CD14-positive monocyte (primary cell): Measurements from ENCODE around the gene TIGD6. TPM values are rescaled to one million over a fixed set of nuclear protein-coding genes. Genes with fewer than 3 reads are reported as not detected.

Source experiments
- DNase-seq, 3 donors: peaks; one replicate each; pipeline ENCODE4 v3.0.0-alpha.2; 2011 to 2022
- H2AFZ ChIP-seq: 2 replicates; pipeline ENCODE4 v1.6.0; 2012; ENCODE audit warnings: mild to moderate bottlenecking, low read depth, low read length, inconsistent platforms; ENCODE audit not compliant: insufficient read depth, poor library complexity, severe bottlenecking
- H3K27ac ChIP-seq, 2 donors: 1 replicate in 1 of 2; 2 replicates in 1 of 2; pipeline ENCODE4 v1.5.1; 2012 to 2013; ENCODE audit warnings: low read length in 2 of 2, control low read depth in 1 of 2, inconsistent platforms in 1 of 2, low read depth in 1 of 2, mild to moderate bottlenecking in 1 of 2
- H3K27me3 ChIP-seq, 2 donors: one replicate each; pipeline versions ENCODE4 v1.6.0 to v1.6.1; 2011 to 2013; ENCODE audit warnings: low read length in 2 of 2; ENCODE audit not compliant: control insufficient read depth in 2 of 2, insufficient read depth in 2 of 2
- H3K36me3 ChIP-seq, 2 donors: replicated peaks in 1 of 2; 1 replicate in 1 of 2; 2 replicates in 1 of 2; pipeline versions ENCODE4 v1.5.1 to v1.6.1; 2012 to 2013; ENCODE audit warnings: low read length in 2 of 2, control low read depth in 1 of 2, inconsistent platforms in 1 of 2, mild to moderate bottlenecking in 1 of 2; ENCODE audit not compliant: insufficient read depth in 2 of 2, control insufficient read depth in 1 of 2
- H3K4me1 ChIP-seq, 2 donors: 1 replicate in 1 of 2; 2 replicates in 1 of 2; pipeline versions ENCODE4 v1.5.1 to v1.6.1; 2012 to 2013; ENCODE audit warnings: low read length in 2 of 2, control low read depth in 1 of 2, inconsistent platforms in 1 of 2, mild to moderate bottlenecking in 1 of 2, moderate library complexity in 1 of 2; ENCODE audit not compliant: insufficient read depth in 2 of 2, control insufficient read depth in 1 of 2
- H3K4me2 ChIP-seq: replicated peaks from 2 replicates; pipeline ENCODE3; 2012; ENCODE audit warnings: low read length, moderate library complexity, mild to moderate bottlenecking; ENCODE audit not compliant: poor library complexity, severe bottlenecking; ENCODE audit errors: extremely low read depth
- H3K4me3 ChIP-seq, 3 experiments: fragments of 200-600 bp in 1 of 3; sonication (generic) in 1 of 3; replicated peaks in 1 of 3; 1 replicate in 2 of 3; 2 replicates in 1 of 3; pipeline ENCODE4 v1.5.1; 2011 to 2013; ENCODE audit warnings: low read length in 3 of 3, mild to moderate bottlenecking in 3 of 3, control low read depth in 2 of 3, low read depth in 2 of 3, inconsistent platforms in 1 of 3, moderate library complexity in 1 of 3
- H3K79me2 ChIP-seq: 2 replicates; pipeline ENCODE4 v1.6.0; 2012; ENCODE audit warnings: mild to moderate bottlenecking, control low read depth, inconsistent platforms, low read length, moderate library complexity; ENCODE audit not compliant: insufficient read depth
- H3K9ac ChIP-seq: 2 replicates; pipeline ENCODE4 v1.6.0; 2017; ENCODE audit warnings: low read length, mild to moderate bottlenecking; ENCODE audit not compliant: insufficient read depth, poor library complexity, severe bottlenecking
- H3K9me3 ChIP-seq, 2 donors: replicated peaks in 1 of 2; 1 replicate in 1 of 2; 2 replicates in 1 of 2; pipeline versions ENCODE4 v1.5.1 to v1.6.1; 2012 to 2013; ENCODE audit warnings: low read length in 2 of 2, control low read depth in 1 of 2; ENCODE audit not compliant: control insufficient read depth in 1 of 2, insufficient read depth in 1 of 2
- H4K20me1 ChIP-seq: 2 replicates; pipeline ENCODE4 v1.6.0; 2012; ENCODE audit warnings: mild to moderate bottlenecking, low read length, control low read depth, moderate library complexity; ENCODE audit not compliant: insufficient read depth
- H3K27ac Mint-ChIP-seq, 7 donors: one replicate each; pipeline ENCODE4 v1.8.0; 2020; ENCODE audit warnings: mild to moderate bottlenecking in 7 of 7, mixed read lengths in 7 of 7, moderate library complexity in 6 of 7, inconsistent platforms in 2 of 7
- H3K27me3 Mint-ChIP-seq, 3 donors: one replicate each; pipeline ENCODE4 v1.8.0; 2021 to 2022; ENCODE audit warnings: low read depth in 3 of 3, mild to moderate bottlenecking in 3 of 3, mixed read lengths in 3 of 3, moderate library complexity in 3 of 3, inconsistent platforms in 1 of 3
- H3K36me3 Mint-ChIP-seq, 2 donors: one replicate each; pipeline ENCODE4 v1.8.0; 2020; ENCODE audit warnings: mixed read lengths in 2 of 2, inconsistent platforms in 1 of 2, mild to moderate bottlenecking in 1 of 2
- H3K4me1 Mint-ChIP-seq: one replicate; pipeline ENCODE4 v1.8.0; 2020; ENCODE audit warnings: mild to moderate bottlenecking, mixed read lengths
- H3K4me3 Mint-ChIP-seq, 2 donors: one replicate each; pipeline ENCODE4 v1.8.0; 2020; ENCODE audit warnings: mild to moderate bottlenecking in 2 of 2, mixed read lengths in 2 of 2, moderate library complexity in 1 of 2
- H3K9me3 Mint-ChIP-seq, 7 donors: one replicate each; pipeline ENCODE4 v1.8.0; 2020 to 2022; ENCODE audit warnings: mixed read lengths in 7 of 7, mild to moderate bottlenecking in 6 of 7, moderate library complexity in 6 of 7, inconsistent platforms in 2 of 7
- WGBS: methylation state at CpG from one replicate; pipeline ENCODE4 v1.1.5; 2013; ENCODE audit warnings: missing lambda C conversion rate; ENCODE audit not compliant: insufficient coverage; 5-methylcytosine and 5-hydroxymethylcytosine counted together
- intact Hi-C, 2 donors: fragments of 100-400 bp; cut with micrococcal nuclease; formaldehyde crosslinking; loops; one replicate each; pipeline versions ENCODE4 v1.15.0 to v1.15.1; 2023
- polyA plus RNA-seq, 3 donors: library from polyadenylated mRNA; depleted of rRNA in 1 of 3; unstranded in 2 of 3; stranded (reverse) in 1 of 3; fragments of 300-500 nt in 2 of 3; fragments of >200 nt in 1 of 3; fragmentation: Illumina TruSeq in 2 of 3; gene quantifications; 1 replicate in 2 of 3; 2 replicates in 1 of 3; pipeline ENCODE4 v1.2.3, GENCODE V29; 2012 to 2021
- TF ChIP-seq, protein P1 (sequence below): fragments of 200-600 bp; IDR thresholded peaks from one replicate; pipeline ENCODE4 v1.8.0; 2022; ENCODE audit warnings: antibody characterized with exemption, mild to moderate bottlenecking

Gene TIGD6
- polyA plus RNA-seq, 3 donors = 0.88 to 2.5 (median 1.8) TPM

DNA sequence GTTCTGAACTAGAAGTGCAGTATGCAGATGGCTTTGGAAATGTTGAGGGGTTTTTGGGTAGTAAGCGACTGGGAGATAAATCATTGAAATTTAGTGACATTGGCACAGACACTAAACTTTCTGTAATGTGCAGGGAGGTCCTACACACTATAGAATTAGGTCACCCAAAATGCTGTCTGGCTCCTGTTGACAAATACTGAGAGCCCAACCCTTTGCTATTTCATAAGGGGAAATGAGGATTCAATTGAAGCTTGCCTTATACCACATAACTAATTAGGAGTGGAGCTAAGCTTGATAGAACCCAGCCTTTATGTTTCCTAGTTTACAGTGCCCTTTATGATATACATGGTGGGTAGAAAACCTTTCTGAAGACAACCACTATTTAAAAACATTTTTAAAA lies 22.7 kb upstream of the TIGD6 start:
- no peak overlapping the region for H3K9ac ChIP-seq
- no peak overlapping the region for H3K4me3 Mint-ChIP-seq

DNA sequence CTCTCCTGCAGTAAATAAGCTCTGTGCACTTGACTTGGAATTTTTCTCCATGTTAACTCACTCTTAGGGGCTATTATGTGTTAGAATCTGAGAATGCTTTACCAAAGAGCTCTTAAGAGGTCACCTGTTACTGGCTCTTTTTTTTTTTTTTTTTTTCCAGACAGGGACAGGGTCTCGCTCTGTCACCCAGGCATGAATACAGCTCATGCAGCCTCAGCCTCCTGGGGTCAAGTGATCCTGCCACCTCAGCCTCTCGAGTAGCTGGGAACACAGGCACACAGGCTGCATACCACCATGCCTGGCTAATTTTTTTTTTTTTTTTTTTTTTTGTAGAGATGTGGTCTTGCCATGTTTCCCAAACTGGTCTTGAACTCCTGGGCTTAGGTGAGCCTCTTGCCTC lies 22.2 kb upstream of the TIGD6 start:
- intact Hi-C loops = no loop called here
- Mint-ChIP-seq H3K27me3 (no peaks in the 10 kb centered on the region), H3K4me3 (no peak overlapping the region), H3K27ac (peak overlapping the region in 1 of 7 donors; percentile 63), H3K4me1 (peaks cover 6% of the 10 kb centered on the region), H3K9me3 (no peaks in the 10 kb centered on the region), H3K36me3 (peaks cover 88 to 93% of the 10 kb centered on the region in 2 donors)
- Histone ChIP-seq H2AFZ (no peak overlapping the region), H3K9ac (no peak overlapping the region), H4K20me1 (no peaks in the 10 kb centered on the region), H3K4me1 (no peaks in the 10 kb centered on the region), H3K4me3 (no peak overlapping the region), H3K27ac (no peak overlapping the region), H3K79me2 (no peaks in the 10 kb centered on the region), H3K4me2 (no peak overlapping the region), H3K36me3 (peaks cover 97 to 100% of the 10 kb centered on the region in 2 donors), H3K9me3 (no peaks in the 10 kb centered on the region), H3K27me3 (no peaks in the 10 kb centered on the region)
- WGBS = 100% methylated on average over 1 of the region's 2 CpGs
- DNase-seq = no peak
- TF ChIP-seq, protein P1, sequence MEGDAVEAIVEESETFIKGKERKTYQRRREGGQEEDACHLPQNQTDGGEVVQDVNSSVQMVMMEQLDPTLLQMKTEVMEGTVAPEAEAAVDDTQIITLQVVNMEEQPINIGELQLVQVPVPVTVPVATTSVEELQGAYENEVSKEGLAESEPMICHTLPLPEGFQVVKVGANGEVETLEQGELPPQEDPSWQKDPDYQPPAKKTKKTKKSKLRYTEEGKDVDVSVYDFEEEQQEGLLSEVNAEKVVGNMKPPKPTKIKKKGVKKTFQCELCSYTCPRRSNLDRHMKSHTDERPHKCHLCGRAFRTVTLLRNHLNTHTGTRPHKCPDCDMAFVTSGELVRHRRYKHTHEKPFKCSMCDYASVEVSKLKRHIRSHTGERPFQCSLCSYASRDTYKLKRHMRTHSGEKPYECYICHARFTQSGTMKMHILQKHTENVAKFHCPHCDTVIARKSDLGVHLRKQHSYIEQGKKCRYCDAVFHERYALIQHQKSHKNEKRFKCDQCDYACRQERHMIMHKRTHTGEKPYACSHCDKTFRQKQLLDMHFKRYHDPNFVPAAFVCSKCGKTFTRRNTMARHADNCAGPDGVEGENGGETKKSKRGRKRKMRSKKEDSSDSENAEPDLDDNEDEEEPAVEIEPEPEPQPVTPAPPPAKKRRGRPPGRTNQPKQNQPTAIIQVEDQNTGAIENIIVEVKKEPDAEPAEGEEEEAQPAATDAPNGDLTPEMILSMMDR = no peak

More for the DNA sequence above, 22.7 kb upstream of the TIGD6 start:
- no peaks in the 10 kb centered on the region for H3K4me1 ChIP-seq
- Mint-ChIP-seq H3K36me3 (peaks cover 91 to 94% of the 10 kb centered on the region in 2 donors), H3K4me1 (peaks cover 6% of the 10 kb centered on the region), H3K9me3 (no peaks in the 10 kb centered on the region), H3K27ac (no peak overlapping the region), H3K27me3 (no peaks in the 10 kb centered on the region)
- no peak overlapping the region for H3K4me3 ChIP-seq
- no peak for DNase-seq
- H3K36me3 ChIP-seq = peaks cover 97 to 100% of the 10 kb centered on the region in 2 donors
- H4K20me1 ChIP-seq = no peaks in the 10 kb centered on the region
- H3K27ac ChIP-seq = no peak overlapping the region
- intact Hi-C loops = no loop called here
- H3K4me2 ChIP-seq = no peak overlapping the region
- H3K79me2 ChIP-seq = no peaks in the 10 kb centered on the region
- H3K9me3 ChIP-seq = no peaks in the 10 kb centered on the region
- WGBS = no CpG with 5 or more reads among the region's 1 CpG
- TF ChIP-seq, protein P1 = no peak
- H2AFZ ChIP-seq = no peak overlapping the region
- no peaks in the 10 kb centered on the region for H3K27me3 ChIP-seq
